Measurements from ENCODE around the gene MLLT10.

DNA sequence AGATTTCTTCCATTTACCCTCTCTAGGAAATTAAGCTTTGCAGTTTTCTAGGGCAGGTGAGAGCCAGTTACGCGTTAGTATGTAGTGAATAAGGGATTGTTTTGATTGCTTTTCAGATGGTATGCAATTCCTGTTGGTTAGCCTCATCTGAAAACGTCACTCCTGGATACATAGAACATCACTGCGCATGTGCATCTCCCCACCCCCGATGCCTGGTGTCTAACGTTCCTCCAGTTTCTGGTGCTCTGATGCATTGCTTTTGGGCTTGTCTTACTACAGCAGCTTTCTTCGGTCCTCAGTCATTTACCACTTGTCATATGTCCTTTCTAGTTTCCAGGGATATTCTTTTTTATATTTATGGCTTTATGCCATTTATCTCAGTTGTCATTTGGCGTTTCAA lies 22.5 kb downstream of the MLLT10 start:
- TF ChIP-seq, protein P1, sequence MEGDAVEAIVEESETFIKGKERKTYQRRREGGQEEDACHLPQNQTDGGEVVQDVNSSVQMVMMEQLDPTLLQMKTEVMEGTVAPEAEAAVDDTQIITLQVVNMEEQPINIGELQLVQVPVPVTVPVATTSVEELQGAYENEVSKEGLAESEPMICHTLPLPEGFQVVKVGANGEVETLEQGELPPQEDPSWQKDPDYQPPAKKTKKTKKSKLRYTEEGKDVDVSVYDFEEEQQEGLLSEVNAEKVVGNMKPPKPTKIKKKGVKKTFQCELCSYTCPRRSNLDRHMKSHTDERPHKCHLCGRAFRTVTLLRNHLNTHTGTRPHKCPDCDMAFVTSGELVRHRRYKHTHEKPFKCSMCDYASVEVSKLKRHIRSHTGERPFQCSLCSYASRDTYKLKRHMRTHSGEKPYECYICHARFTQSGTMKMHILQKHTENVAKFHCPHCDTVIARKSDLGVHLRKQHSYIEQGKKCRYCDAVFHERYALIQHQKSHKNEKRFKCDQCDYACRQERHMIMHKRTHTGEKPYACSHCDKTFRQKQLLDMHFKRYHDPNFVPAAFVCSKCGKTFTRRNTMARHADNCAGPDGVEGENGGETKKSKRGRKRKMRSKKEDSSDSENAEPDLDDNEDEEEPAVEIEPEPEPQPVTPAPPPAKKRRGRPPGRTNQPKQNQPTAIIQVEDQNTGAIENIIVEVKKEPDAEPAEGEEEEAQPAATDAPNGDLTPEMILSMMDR (IDR thresholded peaks at IDR 0.05), result no peak
- no peak for TF ChIP-seq POLR2A (IDR thresholded peaks at IDR 0.05)

Measured in right lobe of liver (tissue), 4 donors.